Right lung (tissue), 10 donors: ENCODE results near the gene PAXIP1. TPM values are rescaled to one million over a fixed set of nuclear protein-coding genes. Genes with fewer than 3 reads are reported as not detected.
"Not testable (repeated sequence)": the region's sequence is repeated elsewhere in the genome, so short reads cannot be mapped to it uniquely, and the experiment has no call there.

Experiments used
- DNase-seq, 2 donors: peaks; one replicate each; pipeline ENCODE4 v3.0.0-alpha.2; 2013
- long read RNA-seq, 8 donors: transcript quantifications; one replicate each; lab custom pipeline, GENCODE V29; 2026
- polyA plus RNA-seq, 5 donors: library from polyadenylated mRNA; unstranded; fragments of 120-200 nt; gene quantifications; one replicate each; pipeline versions ENCODE4 v1.2.1 to v1.2.3, GENCODE V29; 2013; ENCODE audit warnings: inconsistent platforms in 1 of 5, low replicate concordance in 1 of 5; ENCODE audit not compliant: insufficient read length in 5 of 5, insufficient read depth in 1 of 5

PAXIP1 gene
- polyA plus RNA-seq, result 10 to 100 TPM; 15.4 to 24.4 (median 21.7) TPM
- long read RNA-seq, donor 1, partial matches to known transcripts, result 5 of 5 reads
- long read RNA-seq, donor 1, other reads (novel, unspliced or antisense), result 0 of 5 reads
- long read RNA-seq, donor 2, result 0 reads
- long read RNA-seq, donor 3, partial matches to known transcripts, result 12 of 12 reads
- long read RNA-seq, donor 3, other reads (novel, unspliced or antisense), result 0 of 12 reads
- long read RNA-seq, donor 4, result 0 reads
- long read RNA-seq, donor 5, partial matches to known transcripts, result 78 of 78 reads
- long read RNA-seq, donor 5, other reads (novel, unspliced or antisense), result 0 of 78 reads
- long read RNA-seq, donor 6, partial matches to known transcripts, result 87 of 87 reads
- long read RNA-seq, donor 6, other reads (novel, unspliced or antisense), result 0 of 87 reads
- long read RNA-seq, donor 7, partial matches to known transcripts, result 7 of 7 reads
- long read RNA-seq, donor 7, other reads (novel, unspliced or antisense), result 0 of 7 reads
- long read RNA-seq, donor 8, result 0 reads

GRCh38 chr7:155003092-155003375, at the start of gene PAXIP1:
Gene PAXIP1, minus strand, starts transcription at chr7:155003124. Its CDS starts 195 bp downstream, at chr7:155002929.
- DNase-seq, result peak in 1 of 2 donors; percentile 74

GRCh38 chr7:155051355-155051754, 48.4 kb upstream of the PAXIP1 start:
- no peak for DNase-seq

- DNase-seq, result no peak
These were observed 45.1 kb upstream of the PAXIP1 start for GRCh38 chr7:155048006-155048405.

- DNase-seq, result no peak
These were observed 40.8 kb upstream of the PAXIP1 start for GRCh38 chr7:155043756-155044155.

GRCh38 chr7:155038335-155038734, 35.4 kb upstream of the PAXIP1 start:
- no peak for DNase-seq

GRCh38 chr7:155034495-155034894, 31.6 kb upstream of the PAXIP1 start:
- not testable (repeated sequence) for DNase-seq

GRCh38 chr7:155032978-155033377, 30.1 kb upstream of the PAXIP1 start:
- DNase-seq, result no peak

- no peak for DNase-seq
These were observed 25.0 kb upstream of the PAXIP1 start for GRCh38 chr7:155027879-155028278.

GRCh38 chr7:155021699-155022145, 18.8 kb upstream of the PAXIP1 start:
- DNase-seq, result no peak

- no peak for DNase-seq
These were observed 18.1 kb upstream of the PAXIP1 start for GRCh38 chr7:155020996-155021395.

- no peak for DNase-seq
These were observed 14.9 kb upstream of the PAXIP1 start for GRCh38 chr7:155017834-155018233.

GRCh38 chr7:155011086-155011485, 8.2 kb upstream of the PAXIP1 start:
- DNase-seq, result no peak

GRCh38 chr7:155009570-155010157, 6.7 kb upstream of the PAXIP1 start:
- no peak for DNase-seq

GRCh38 chr7:155007947-155008346, 5.0 kb upstream of the PAXIP1 start:
- DNase-seq, result no peak

- peak; percentile 80 to 89 for DNase-seq
These were observed 671 bp upstream of the PAXIP1 start for GRCh38 chr7:155003376-155004214.

GRCh38 chr7:155002411-155003091, 373 bp downstream of the PAXIP1 start:
- peak; percentile 36 to 39 for DNase-seq

GRCh38 chr7:155001756-155002410, 1.0 kb downstream of the PAXIP1 start:
- no peak for DNase-seq

GRCh38 chr7:155000795-155001194, 2.1 kb downstream of the PAXIP1 start:
- no peak for DNase-seq

- no peak for DNase-seq
These were observed 4.4 kb downstream of the PAXIP1 start for GRCh38 chr7:154998481-154998880.

- no peak for DNase-seq
These were observed 5.0 kb downstream of the PAXIP1 start for GRCh38 chr7:154997840-154998370.

GRCh38 chr7:154996756-154997155, 6.2 kb downstream of the PAXIP1 start:
- no peak for DNase-seq
